Prostate gland (tissue), 2 donors: ENCODE data around the gene AKAP7.

ENCODE experiments used
- POLR2A ChIP-seq: fragments of 450-650 bp; IDR thresholded peaks from one replicate; pipeline ENCODE4 v1.6.1; 2016; ENCODE audit warnings: antibody characterized with exemption, mild to moderate bottlenecking
- TF ChIP-seq, protein P1 (sequence below), 4 experiments: fragments of 200-600 bp in 2 of 4; fragments of 450-650 bp in 2 of 4; sonication (generic) in 2 of 4; IDR thresholded peaks; 1 replicate in 3 of 4; 2 replicates in 1 of 4; pipeline ENCODE4 v1.5.1; 2016 to 2019; ENCODE audit warnings: antibody characterized with exemption in 4 of 4, mild to moderate bottlenecking in 2 of 4, moderate library complexity in 2 of 4

DNA sequence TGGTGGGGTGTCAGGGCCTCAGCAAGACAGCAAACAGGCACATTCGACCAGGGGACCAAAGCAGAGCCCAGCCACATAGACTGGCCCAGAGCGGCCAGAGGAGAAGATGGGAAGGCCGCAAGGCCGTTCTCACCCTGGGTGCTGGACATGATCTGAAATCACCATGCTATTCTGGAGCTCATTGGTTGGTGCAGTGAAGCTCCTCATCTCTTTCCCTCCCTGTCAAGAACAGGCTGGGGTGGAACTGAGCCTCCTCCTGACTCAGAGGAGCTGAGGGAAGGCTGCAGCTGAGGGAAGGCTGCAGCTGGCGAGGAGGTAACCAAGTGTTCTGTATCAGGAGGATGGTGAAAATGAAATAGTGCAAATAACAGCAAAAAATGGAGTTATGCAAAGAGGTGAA lies 80.0 kb downstream of the AKAP7 start:
- TF ChIP-seq, protein P1, sequence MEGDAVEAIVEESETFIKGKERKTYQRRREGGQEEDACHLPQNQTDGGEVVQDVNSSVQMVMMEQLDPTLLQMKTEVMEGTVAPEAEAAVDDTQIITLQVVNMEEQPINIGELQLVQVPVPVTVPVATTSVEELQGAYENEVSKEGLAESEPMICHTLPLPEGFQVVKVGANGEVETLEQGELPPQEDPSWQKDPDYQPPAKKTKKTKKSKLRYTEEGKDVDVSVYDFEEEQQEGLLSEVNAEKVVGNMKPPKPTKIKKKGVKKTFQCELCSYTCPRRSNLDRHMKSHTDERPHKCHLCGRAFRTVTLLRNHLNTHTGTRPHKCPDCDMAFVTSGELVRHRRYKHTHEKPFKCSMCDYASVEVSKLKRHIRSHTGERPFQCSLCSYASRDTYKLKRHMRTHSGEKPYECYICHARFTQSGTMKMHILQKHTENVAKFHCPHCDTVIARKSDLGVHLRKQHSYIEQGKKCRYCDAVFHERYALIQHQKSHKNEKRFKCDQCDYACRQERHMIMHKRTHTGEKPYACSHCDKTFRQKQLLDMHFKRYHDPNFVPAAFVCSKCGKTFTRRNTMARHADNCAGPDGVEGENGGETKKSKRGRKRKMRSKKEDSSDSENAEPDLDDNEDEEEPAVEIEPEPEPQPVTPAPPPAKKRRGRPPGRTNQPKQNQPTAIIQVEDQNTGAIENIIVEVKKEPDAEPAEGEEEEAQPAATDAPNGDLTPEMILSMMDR (IDR thresholded peaks at IDR 0.05), result no peak
- no peak for TF ChIP-seq POLR2A
